Neural progenitor cell (in vitro differentiated cells): ENCODE results near the gene KCNMB4.

Source experiments
- EZH2 ChIP-seq: fragments of 200-600 bp; sonication (generic); IDR thresholded peaks from 2 replicates; pipeline ENCODE4 v1.6.1; 2017; ENCODE audit warnings: antibody characterized with exemption, mild to moderate bottlenecking, moderate library complexity
- EZH2phosphoT487 ChIP-seq: fragments of 200-600 bp; sonication (generic); IDR thresholded peaks from 2 replicates; pipeline ENCODE4 v1.6.1; 2017; ENCODE audit warnings: antibody characterized with exemption
- TF ChIP-seq, protein P1 (sequence below): fragments of 200-600 bp; sonication (generic); IDR thresholded peaks from 2 replicates; pipeline ENCODE4 v1.5.1; 2017; ENCODE audit warnings: antibody characterized with exemption, mild to moderate bottlenecking

DNA sequence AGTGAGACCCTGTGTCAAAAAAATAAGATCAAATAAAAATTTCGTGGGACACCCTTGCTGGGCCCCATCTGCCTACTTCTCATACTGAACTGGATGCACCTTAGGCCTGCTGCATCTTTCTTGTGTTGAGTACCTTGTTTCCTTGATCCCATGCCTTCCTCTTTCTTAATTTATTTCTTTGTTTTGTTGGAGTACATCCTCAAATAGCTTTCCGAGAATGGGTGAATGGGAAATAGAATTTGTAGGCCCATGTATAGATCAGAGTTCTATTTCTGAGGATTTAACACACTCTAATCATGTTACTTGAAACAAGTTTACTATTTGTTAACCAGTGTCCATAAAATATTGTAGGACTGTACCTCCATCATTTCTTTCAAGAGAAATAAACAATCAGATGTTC, 23.6 kb downstream of the KCNMB4 start:
- TF ChIP-seq, protein P1, sequence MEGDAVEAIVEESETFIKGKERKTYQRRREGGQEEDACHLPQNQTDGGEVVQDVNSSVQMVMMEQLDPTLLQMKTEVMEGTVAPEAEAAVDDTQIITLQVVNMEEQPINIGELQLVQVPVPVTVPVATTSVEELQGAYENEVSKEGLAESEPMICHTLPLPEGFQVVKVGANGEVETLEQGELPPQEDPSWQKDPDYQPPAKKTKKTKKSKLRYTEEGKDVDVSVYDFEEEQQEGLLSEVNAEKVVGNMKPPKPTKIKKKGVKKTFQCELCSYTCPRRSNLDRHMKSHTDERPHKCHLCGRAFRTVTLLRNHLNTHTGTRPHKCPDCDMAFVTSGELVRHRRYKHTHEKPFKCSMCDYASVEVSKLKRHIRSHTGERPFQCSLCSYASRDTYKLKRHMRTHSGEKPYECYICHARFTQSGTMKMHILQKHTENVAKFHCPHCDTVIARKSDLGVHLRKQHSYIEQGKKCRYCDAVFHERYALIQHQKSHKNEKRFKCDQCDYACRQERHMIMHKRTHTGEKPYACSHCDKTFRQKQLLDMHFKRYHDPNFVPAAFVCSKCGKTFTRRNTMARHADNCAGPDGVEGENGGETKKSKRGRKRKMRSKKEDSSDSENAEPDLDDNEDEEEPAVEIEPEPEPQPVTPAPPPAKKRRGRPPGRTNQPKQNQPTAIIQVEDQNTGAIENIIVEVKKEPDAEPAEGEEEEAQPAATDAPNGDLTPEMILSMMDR, result no peak
- TF ChIP-seq EZH2, result no peak
- TF ChIP-seq EZH2phosphoT487, result no peak
